NK-92 (cell line): ENCODE data around the gene LEPROT.
"Not testable (repeated sequence)": the region's sequence is repeated elsewhere in the genome, so short reads cannot be mapped to it uniquely, and the experiment has no call there.

ENCODE experiments used
- DNase-seq: peaks from one replicate; lab custom pipeline; 2025; ENCODE audit not compliant: unreplicated experiment; lab: John Stamatoyannopoulos, UW

The LEPROT gene

DNA sequence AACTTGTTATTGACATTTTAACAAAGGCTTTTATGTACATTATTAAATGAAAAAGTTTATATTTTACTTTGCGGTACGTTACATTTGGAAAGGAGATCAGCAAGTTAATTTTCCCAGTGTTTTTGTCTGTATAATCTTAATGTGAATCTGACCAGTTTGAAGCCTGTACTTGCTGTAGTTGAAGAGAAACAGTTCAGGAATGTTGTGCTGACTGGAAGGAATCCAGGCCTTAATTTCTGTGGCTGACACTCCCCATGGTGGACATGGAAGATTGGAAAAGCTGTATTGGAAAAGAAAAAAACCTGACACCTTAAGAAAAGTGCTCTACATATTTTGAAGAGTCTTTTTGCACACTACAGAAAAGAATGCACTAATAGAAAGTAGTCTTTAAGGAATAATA lies 15.5 kb downstream of the LEPROT start:
- no peak for DNase-seq

DNA sequence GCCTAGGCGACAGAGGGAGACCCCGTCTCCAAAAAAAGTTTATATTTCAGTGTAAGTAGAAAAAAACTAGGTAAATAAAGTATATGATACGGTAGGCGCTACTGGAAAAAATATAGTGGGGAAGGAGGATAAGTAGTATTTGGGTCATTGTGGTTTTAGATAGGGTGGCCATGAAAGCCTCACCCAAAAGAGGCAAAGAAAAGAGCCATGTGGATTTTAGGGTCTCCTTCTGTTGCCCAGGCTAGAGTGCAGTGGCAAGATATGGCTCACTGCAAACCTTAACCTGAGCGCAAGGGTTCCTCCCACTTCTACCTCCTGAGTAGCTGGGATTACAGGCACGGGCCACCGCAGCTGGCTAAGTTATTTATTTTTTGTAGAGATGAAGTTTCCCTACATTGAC lies 17.1 kb downstream of the LEPROT start:
- no peak for DNase-seq

DNA sequence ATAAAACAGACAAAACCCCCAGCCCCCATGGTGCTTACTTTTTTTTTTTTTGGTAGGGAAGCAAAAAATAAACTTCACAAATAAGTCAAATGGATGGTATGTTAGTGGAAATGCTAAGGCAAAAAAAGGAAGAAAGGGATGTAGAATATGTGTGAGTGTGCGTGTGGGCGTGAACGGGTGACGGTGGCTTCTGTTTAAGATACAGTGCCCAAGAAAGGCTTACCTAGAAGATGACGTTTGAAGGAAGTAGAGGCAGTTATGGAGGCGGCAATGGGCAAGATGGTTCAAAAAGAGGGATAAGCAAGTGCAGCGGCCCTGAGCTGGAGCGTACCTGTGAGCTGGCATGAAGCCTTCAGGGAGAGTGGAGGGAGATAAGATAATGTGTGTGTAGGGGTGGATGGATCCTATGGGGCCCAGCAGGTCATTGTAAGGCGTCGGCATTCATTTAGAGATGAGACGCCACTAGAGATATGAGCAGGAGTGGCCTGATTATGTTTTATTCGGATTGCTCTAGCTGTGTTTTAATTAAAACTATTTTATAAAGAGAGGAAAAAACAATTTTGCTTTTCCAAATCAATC lies 19.9 kb downstream of the LEPROT start:
- DNase-seq: no peak

DNA sequence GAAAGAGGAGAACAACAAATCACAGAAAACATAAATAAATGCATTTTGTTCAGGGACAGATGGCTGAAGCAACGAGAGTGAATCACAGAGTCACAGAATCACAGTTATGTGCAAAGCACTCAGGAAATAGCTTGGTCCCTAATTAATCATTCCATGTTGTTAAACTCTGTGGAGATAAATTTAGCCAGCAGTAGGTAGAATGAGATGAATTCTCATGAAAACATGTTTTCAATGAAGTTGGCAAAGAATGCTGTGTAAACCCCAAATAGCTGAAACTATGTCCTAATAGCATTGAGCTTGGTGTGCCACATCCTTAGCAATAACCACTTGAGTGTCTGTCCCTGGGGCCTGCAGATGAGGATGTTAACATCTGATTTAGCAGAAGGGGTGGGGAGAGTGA lies 20.4 kb downstream of the LEPROT start:
- no peak for DNase-seq

DNA sequence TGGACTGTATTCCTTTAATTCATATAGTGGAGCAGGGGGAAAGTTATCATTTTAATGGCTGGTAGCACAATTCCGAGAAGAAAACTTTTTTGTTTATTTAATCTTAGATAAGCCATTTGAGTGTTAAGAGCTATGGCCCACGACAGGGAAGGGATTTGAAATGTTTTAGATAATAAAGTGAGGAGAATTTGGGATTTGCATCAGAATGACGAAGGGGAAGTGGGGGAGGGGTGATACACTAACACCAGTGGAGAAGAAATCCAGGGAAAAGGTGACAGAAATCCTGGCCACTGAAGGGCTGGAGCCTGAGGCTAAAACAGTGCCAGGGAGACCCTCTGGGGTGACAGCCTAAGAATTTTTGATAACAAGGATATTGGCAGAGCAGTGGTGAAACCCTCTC lies 21.0 kb downstream of the LEPROT start:
- DNase-seq: no peak

DNA sequence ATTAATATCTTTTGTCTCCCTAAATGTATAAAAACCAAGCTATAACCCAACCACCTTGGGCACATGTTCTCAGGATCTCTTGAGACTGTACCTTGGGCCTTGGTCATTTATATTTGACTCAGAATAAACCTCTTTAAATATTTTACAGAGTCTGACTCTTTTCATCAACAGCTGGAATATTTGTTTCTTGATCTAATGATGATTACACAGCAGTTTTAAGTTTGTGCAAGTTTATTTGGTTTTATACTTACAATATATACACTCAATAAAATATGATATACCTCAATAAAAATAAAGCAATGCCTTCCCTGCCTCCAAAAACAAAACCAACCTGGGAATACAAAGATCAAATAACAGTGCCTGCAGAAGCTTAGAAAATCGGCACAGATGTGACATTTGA lies 22.0 kb downstream of the LEPROT start:
- DNase-seq: no peak

DNA sequence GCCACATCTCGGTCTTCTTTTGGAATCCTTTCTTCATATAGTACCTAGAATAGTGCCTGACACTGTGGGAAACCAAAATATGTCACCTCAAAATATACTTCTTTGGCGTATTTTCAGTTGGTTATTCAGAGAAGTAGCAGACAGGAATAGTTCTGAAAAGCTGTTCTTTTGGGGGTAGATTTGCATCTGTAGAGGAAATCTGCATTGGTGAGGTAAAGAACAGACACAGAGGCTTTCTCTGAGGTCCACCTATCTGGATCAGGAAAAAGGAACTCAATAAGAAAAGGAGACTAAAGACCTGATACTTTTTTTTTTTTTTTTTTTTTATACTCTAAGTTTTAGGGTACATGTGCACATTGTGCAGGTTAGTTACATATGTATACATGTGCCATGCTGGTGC lies 23.2 kb downstream of the LEPROT start:
- no peak for DNase-seq

DNA sequence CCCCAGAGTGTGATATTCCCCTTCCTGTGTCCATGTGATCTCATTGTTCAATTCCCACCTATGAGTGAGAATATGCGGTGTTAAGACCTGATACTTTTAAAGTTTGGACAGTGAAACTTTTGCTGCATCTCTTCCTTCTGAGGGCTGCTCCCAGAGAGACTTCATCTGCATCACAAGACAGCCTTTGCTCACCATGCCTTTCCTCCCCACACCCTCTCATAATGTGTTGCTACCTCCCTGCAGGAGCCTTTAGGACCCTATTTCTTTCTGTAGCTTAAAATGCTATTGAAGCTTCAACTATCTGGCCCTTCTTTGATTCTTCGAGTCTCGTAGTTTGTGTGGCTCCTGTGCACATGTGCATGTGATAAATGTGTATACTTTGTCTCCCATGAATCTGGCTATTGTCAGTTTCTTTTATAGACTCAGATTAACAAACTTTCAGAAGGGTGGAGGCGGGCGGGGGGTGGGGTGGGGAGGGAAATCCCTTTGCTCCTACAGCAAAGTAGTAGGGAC lies 23.7 kb downstream of the LEPROT start:
- no peak for DNase-seq

DNA sequence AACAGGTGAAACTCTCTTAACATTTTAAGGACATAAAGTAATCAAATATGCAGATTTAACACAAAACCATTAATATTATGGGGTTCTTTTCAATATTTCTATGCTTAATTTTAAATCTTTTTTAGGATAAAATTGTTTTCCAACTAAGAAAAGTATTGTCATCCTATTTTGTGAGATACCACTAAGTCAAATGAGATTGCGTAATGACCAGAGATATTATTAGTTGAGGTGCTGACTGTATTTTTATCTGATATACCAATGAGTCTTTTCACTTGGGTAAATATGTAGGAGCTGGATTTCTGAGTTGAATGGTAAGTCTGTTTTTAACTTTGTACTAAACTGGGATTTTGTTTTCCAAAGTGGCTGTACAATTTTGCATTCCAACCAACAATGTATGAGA lies 25.4 kb downstream of the LEPROT start:
- no peak for DNase-seq

DNA sequence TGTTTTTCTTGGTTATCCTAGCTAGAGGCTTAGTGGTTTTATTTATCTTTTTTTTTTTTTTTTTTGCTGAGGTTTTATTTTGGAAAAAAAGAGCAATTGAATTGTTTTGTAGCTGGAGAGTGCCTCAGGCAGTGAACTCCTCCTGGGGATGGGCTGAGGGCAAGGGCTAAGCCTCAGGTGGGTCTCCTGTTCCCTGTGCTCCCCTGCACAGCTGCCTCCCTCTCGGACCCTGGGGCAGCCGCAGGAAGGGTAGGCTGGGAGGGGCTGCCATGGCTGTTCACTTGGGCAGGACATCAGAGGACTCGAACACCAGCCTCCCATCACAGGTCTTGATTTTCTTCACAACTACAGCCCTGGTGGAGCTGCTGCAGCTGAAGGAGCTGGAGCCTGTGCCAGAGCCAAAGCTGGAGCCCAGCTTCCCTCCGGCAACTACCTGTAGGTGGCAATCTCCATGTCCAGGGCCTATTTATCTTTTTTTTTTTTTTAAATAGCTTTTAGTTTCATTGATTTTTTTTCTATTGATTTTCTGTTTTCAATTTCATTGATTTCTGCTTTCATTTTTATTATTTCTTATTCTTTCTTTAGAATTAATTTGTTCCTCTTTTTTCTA lies 28.9 kb downstream of the LEPROT start:
- no peak for DNase-seq

DNA sequence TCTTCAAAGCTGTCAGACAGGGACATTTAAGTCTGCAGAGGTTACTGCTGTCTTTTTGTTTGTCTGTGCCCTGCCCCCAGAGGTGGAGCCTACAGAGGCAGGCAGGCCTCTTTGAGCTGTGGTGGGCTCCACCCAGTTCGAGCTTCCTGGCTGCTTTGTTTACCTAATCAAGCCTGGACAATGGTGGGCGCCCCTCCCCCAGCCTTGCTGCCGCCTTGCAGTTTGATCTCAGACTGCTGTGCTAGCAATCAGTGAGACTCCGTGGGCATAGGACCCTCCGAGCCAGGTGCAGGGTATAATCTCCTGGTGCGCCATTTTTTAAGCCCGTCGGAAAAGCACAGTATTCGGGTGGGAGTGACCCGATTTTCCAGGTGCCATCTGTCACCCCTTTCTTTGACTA lies 35.2 kb downstream of the LEPROT start:
- not testable (repeated sequence) for DNase-seq

DNA sequence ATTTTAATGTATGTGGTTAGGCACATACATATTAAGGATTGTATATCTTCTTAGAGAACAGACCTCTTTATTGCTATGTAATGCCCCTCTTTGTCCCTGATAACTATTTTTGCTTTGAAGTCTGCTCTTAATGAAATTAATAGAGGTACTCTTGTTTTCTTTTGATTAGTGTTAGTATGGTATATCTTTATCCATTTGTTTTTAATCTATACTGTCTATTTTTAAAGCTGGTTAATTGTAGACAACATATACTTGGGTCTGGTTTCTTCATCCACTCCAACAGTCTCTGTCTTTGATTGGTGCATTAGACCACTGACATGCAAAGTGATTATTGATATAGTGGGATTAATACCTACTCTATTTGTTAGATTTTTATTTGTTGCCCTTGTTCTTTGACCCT lies 36.0 kb downstream of the LEPROT start:
- DNase-seq: no peak

DNA sequence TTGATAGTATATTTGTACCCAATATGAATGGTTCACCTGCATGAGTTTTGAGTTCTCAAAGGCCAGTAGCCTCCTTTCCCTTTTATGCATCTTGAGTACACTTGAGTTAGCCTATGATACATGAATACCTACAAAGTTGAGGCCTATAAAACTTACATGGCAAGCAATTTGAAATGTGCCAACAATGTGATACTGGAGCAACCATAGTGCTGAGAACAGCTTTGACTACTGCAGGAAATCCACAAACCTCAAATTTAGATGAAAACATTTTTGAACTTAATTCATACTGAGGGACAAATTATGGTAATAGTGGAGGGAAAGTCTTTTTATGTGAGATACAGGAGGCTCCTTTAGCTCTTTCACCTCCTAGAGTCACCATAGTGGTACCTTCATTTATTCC lies 37.4 kb downstream of the LEPROT start:
- no peak for DNase-seq

DNA sequence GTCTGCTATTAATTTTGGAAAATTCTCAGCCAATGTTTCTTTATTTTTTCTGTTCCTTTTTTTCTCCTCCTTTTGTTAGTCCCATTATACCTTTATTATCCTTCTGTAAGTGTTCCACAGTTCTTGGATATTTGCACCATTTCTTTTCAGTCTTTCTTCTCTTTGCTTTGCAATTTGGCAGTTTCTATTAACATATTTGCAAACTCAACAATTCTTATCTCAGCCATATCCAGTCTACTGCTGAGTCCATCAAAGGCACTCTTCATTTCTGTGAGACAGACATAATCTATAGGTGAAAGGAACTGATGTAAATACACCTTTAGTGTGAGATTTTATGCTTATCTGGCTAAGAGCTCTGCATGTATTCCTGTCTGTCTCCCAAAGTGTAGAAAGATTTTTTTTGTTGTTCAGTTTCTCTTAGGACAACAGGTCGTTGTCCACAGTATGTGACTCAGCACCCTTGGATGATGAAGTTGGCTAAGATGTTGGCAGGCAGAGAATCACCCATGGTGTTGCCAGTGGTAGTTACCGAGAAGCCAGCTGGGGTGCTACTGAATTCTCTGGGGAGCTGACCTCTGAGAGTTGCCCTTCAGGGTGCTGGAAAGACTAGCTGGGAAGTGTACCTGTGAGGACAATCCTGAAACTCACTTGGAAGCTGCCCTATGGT lies 38.4 kb downstream of the LEPROT start:
- no peak for DNase-seq

DNA sequence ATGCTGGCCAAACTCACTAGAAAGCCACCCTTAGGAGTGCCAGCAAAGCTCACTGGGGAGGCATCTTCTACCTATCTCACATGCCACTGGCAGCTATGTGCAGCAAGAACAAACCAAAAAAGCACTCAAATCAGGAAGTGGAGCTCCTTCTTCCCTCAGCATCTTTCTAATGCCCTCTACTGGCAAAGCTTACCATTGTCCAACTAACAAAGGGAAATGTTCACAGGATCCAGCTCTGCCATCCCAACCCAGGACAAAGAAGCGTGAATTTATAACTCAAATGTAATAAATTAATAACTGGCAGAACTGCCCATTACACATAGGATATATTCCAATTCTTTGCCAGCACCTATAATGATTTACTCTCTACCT lies 38.9 kb downstream of the LEPROT start:
- no peak for DNase-seq

DNA sequence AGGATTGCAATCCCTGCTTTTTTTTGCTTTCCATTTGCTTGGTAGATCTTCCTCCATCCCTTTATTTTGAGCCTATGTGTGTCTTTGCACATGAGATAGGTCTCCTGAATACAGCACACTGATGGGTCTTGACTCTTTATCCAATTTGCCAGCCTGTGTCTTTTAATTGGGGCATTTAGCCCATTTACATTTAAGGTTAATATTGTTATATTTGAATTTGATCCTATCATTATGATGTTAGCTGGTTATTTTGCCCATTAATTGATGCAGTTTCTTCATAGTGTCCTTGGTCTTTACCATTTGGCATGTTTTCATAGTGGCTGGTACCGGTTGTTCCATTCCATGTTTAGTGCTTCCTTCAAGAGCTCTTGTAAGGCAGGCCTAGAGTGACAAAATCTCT lies 45.4 kb downstream of the LEPROT start:
- not testable (repeated sequence) for DNase-seq

DNA sequence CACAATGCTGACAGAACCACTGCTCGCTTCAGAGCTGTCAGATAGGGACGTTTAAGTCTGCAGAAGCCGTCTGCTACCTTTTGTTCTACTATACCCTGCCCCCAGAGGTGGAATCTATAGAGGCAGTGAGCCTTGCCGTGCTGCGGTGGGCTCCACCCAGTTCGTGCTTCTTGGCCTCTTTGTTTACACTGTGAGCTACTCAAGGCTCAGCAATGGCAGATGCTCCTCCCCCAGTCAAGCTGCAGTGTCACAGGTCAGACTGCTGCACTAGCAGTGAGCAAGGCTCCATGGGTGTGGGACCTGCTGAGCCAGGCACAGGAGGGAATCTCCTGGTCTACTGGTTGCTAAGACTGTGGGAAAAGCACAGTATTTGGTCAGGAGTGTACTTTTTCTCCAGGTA lies 47.1 kb downstream of the LEPROT start:
- no peak for DNase-seq

DNA sequence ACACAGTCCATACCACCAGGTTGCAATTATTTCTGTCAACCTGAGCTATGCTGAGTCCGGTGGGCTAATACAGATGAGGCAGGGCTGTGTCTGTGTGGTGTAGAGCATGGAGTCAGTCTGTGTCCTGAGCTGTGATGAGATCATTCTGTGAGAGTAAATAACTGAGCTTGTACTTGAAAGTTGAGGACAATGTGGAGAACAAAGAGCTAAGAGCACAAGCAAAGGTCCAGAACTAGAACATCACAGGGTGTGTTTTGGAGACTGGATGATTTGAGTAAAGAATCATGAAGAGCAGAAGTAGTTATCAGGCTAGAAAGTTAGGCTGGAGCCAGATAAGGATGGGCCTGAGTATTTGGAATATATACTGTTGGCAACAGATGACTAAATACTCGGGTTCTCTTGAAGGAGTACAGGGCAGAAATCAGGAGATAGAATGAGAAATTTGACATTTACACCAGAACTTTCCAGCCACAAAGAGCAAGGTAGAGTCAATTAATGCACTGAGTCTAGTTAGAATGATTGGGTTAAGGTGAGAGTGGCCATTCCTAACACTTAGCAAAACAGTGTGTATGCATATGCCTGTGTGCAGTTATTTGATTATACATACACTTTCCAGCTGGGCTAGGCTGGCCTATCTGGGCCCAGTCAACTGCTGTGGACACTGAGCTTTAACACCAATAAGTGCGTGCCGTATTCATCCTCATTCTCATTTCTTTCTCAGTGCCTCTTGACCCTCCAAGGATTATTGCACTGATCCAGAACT lies 48.8 kb downstream of the LEPROT start:
- DNase-seq: no peak

DNA sequence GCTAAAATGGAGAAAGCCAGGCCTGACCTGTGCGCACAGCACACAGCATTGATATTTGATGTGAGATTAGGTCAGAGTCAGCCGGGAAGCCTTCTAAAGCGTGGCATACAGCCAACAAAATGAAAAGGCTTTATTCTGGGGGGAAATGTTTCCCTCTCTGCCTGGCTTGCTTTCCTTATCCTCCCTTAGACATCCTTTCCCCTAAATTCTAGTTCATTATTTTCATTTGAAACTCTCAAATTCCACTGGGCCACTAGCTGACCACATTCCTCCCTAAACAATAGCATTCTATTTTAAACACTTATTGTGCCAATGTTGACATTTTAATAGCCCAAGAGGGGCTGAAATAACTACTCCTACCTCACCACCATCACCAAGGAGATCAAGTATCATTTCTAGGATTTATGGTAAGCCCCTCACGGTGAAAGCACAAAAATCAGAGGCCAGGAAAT lies 49.4 kb downstream of the LEPROT start:
- no peak for DNase-seq

DNA sequence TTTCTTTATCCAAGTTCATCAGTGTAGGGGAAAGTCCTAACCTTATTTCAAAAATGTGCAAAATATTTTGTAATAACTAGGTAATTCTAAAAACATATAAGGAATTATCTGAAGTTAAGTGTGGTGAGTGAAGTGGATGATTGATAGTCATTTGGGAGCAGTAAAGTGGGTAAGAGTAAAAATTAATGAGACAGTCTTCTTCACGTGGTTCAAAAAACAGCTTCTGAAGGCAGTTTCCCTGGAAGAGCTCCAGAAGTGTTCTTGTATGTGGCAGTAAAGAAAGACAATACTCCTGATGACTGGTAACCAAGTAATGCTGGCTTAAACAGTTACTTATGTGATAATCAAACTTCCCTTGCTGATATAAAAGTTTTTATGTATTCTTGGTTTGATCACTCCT lies 50.3 kb downstream of the LEPROT start:
- DNase-seq: no peak

DNA sequence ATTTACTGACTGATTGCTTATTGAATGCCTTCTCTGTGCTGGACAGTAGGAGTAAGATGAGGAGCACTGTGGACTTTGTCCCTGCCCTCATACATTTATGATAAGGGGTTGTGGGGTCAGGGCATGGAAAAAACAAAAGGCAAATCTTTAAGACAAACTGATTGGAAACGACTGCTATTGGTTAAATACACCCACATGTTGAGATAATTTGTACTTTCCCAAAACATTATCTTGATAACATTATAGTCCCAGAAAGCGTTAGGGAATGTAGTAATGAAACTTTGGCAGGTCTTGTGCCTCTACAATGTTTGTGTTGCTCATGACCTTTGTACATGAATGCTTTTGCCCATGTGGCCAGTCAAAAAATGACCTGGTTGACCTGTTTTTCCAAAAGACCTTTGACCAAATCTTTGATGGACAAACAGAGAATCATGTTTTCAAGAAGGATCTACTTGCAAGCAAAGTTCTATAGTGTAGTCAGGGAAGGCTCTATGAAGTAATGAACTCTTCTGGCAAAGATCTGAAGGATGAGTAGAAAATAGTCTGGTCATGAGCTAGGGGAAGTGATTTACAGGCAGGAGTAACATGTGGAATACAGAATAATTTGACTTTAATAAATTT lies 50.9 kb downstream of the LEPROT start:
- DNase-seq: no peak
